Measurements from ENCODE around the gene PLA2R1.

- TF ChIP-seq ZNF530 (tag by site-specific recombination; IDR thresholded peaks at IDR 0.05; ENCODE audit: low read depth) = no peak
- TF ChIP-seq ZNF561 (tag by site-specific recombination; IDR thresholded peaks at IDR 0.05; ENCODE audit: borderline replicate concordance) = no peak
- TF ChIP-seq CTCF (tag by site-specific recombination; IDR thresholded peaks at IDR 0.05) = no peak
- no peak for TF ChIP-seq GLIS1 (tag by site-specific recombination; IDR thresholded peaks at IDR 0.05)
- no peak for TF ChIP-seq ZNF114 (tag by site-specific recombination; IDR thresholded peaks at IDR 0.05)
- no peak for TF ChIP-seq PRDM4 (tag by site-specific recombination; IDR thresholded peaks at IDR 0.05)
- no peak for TF ChIP-seq ZNF707 (tag by site-specific recombination; IDR thresholded peaks at IDR 0.05)
- TF ChIP-seq, protein P1, sequence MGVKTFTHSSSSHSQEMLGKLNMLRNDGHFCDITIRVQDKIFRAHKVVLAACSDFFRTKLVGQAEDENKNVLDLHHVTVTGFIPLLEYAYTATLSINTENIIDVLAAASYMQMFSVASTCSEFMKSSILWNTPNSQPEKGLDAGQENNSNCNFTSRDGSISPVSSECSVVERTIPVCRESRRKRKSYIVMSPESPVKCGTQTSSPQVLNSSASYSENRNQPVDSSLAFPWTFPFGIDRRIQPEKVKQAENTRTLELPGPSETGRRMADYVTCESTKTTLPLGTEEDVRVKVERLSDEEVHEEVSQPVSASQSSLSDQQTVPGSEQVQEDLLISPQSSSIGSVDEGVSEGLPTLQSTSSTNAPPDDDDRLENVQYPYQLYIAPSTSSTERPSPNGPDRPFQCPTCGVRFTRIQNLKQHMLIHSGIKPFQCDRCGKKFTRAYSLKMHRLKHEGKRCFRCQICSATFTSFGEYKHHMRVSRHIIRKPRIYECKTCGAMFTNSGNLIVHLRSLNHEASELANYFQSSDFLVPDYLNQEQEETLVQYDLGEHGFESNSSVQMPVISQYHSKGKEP (tag by site-specific recombination; IDR thresholded peaks at IDR 0.05) = no peak
- TF ChIP-seq ZNF155 (tag by site-specific recombination; IDR thresholded peaks at IDR 0.05) = no peak
Observed at GRCh38 chr2:160068906-160069305, 6.5 kb upstream of the PLA2R1 start.
